CD4-positive, alpha-beta T cell treated with Interleukin-4 for 4 hours (primary cell): ENCODE measurements around the gene TUBB3.
"Not testable (repeated sequence)": the region's sequence is repeated elsewhere in the genome, so short reads cannot be mapped to it uniquely, and the experiment has no call there.

Experiments
- DNase-seq: peaks from one replicate; pipeline ENCODE4 v3.0.0-alpha.2; 2020

The TUBB3 gene

GRCh38 chr16:89944773-89945172 is 21.6 kb downstream of the TUBB3 start:
- no peak for DNase-seq

GRCh38 chr16:89945654-89946053 is 22.5 kb downstream of the TUBB3 start:
- no peak for DNase-seq

GRCh38 chr16:89946515-89946914 is 23.4 kb downstream of the TUBB3 start:
- DNase-seq, result no peak

GRCh38 chr16:89949121-89949742 is 26.1 kb downstream of the TUBB3 start:
- no peak for DNase-seq

GRCh38 chr16:89949756-89950155 is 26.6 kb downstream of the TUBB3 start:
- no peak for DNase-seq

- DNase-seq, result no peak
These were observed 28.4 kb downstream of the TUBB3 start for GRCh38 chr16:89951509-89951908.

- no peak for DNase-seq
These were observed 28.9 kb downstream of the TUBB3 start for GRCh38 chr16:89952049-89952448.

- DNase-seq, result no peak
These were observed 29.4 kb downstream of the TUBB3 start for GRCh38 chr16:89952551-89952950.

- DNase-seq, result no peak
These were observed 30.7 kb downstream of the TUBB3 start for GRCh38 chr16:89953671-89954406.

GRCh38 chr16:89954462-89954861 is 31.3 kb downstream of the TUBB3 start:
- no peak for DNase-seq

- DNase-seq, result no peak
These were observed 32.0 kb downstream of the TUBB3 start for GRCh38 chr16:89955001-89955685.

GRCh38 chr16:89956505-89957215 is 33.5 kb downstream of the TUBB3 start:
- DNase-seq, result no peak

- no peak for DNase-seq
These were observed 34.2 kb downstream of the TUBB3 start for GRCh38 chr16:89957216-89957785.

- no peak for DNase-seq
These were observed 34.9 kb downstream of the TUBB3 start for GRCh38 chr16:89958068-89958467.

- no peak for DNase-seq
These were observed 35.5 kb downstream of the TUBB3 start for GRCh38 chr16:89958596-89958995.

GRCh38 chr16:89960966-89961365 is 37.8 kb downstream of the TUBB3 start:
- DNase-seq, result no peak

GRCh38 chr16:89961920-89962319 is 38.8 kb downstream of the TUBB3 start:
- DNase-seq, result no peak

GRCh38 chr16:89962754-89963498 is 39.8 kb downstream of the TUBB3 start:
- DNase-seq, result no peak

GRCh38 chr16:89964201-89964600 is 41.1 kb downstream of the TUBB3 start:
- DNase-seq, result no peak

- no peak for DNase-seq
These were observed 42.5 kb downstream of the TUBB3 start for GRCh38 chr16:89965447-89966225.

GRCh38 chr16:89966756-89967155 is 43.6 kb downstream of the TUBB3 start:
- DNase-seq, result no peak

- DNase-seq, result not testable (repeated sequence)
These were observed 44.3 kb downstream of the TUBB3 start for GRCh38 chr16:89967436-89967835.
